Left hindlimb (tissue), 1 donor: ENCODE measurements around the gene KLHDC10.
"Not testable (repeated sequence)": the region's sequence is repeated elsewhere in the genome, so short reads cannot be mapped to it uniquely, and the experiment has no call there.

Source experiments
- DNase-seq: peaks from one replicate; pipeline ENCODE4 v3.0.0-alpha.2; 2018

KLHDC10 gene

DNA sequence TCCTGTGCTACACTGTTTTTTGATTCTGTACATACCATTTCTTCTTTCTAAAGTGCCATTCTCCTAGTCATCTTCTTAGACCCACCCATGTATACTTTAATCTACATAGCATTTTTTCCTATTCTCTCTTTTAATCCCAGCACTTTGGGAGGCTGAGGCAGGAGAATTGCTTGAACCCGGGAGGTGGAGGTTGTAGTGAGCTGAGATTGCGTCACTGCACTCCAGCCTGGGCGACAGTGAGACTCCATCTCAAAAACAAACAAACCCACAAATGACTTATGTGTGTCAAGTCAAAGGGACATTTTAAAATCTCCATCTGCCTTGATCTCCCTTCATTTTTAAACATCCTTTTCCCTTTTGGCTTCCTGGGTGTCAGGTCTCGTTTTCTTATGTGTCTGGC is 13.2 kb downstream of the KLHDC10 start:
- not testable (repeated sequence) for DNase-seq

DNA sequence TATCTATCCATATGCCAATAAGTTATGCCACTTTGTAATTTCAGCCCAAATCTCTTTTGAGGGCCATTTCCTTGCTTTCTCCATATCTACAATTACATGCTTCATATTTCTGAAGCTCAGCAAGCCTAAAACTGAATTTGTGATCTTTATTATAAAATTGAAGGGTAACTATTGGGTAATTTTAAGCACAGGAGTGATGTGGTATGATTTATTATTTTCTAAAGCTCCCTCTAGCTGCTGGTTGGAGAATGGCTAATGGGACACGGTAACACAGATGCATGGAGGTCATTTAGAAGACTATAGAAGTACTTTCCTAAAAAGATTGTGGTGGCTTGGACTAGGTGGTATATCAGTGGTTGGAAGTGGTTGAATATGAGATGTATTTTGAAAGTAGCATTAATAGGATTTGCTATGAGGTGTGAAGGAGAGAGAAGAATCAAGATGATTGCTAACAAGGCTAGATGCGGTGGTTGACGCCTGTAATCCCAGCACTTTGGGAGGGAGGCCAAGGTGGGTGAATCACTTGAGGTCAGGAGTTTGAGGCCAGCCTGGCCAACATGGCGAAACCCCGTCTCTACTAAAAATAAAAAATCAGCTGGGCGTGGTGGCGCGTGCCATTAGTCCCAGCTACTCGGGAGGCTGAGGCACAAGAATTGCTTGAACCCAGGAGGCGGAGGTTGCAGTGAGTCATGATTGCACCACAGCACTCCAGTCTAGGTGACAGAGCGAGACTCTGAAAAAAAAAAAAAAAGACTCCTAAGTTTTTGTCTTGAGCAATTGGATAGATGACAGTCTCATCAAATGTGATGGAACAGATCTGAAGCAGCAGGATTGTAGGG is 13.9 kb downstream of the KLHDC10 start:
- DNase-seq, result no peak

DNA sequence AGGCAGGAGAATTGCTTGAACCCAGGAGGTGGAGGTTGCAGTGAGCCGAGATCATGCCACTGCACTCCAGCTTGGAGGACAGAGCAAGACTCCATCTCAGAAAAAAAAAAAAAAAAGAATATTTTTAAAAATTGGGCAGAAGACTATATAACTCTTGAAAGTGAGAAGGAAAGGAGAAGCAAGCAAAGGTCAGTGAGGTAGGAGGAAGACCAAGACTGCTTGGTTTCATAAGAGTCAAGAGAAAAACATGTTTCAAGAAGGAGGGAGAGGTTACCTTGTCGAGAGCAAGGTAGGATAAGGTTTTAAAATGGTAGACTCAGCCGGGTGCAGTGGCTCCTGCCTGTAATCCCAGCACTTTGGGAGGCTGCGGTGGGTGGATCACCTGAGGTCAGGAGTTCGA is 14.9 kb downstream of the KLHDC10 start:
- DNase-seq, result not testable (repeated sequence)

DNA sequence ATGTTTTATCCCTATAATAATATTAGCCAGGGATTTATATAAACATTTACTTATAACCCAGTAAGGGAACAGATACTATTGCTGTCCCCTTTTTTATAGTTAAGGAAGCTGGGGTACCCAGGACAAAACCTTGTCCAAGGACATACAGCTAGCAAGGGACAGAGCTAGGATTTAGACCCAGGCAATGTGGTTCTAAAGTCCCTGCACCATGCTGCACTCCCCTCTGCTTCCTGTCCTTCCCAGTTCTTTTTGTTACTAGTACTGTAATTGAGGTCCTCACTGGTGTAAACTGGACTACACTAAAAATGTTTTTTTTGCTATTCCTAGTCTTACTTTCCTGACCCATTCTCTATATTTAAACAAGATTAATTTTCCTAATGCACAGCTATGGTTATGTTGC is 16.6 kb downstream of the KLHDC10 start:
- DNase-seq, result no peak

DNA sequence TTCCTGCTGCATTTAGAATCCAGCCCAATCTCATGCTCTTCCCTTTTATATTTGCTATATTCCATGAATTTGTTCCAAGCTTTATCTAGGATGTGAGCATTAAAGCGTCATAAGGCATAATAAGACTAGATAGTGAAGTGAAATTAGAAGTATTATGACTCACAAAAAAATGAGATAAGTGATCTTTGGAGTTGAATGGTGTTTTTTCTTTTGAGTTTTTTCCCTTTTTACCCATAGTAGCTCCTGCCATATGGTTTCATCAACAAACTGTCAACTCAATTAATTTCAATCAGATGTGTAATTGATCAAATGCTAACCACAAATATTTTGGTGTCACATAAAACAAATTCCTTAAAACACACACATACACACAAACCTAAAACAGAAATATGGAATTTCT is 17.0 kb downstream of the KLHDC10 start:
- DNase-seq, result no peak

DNA sequence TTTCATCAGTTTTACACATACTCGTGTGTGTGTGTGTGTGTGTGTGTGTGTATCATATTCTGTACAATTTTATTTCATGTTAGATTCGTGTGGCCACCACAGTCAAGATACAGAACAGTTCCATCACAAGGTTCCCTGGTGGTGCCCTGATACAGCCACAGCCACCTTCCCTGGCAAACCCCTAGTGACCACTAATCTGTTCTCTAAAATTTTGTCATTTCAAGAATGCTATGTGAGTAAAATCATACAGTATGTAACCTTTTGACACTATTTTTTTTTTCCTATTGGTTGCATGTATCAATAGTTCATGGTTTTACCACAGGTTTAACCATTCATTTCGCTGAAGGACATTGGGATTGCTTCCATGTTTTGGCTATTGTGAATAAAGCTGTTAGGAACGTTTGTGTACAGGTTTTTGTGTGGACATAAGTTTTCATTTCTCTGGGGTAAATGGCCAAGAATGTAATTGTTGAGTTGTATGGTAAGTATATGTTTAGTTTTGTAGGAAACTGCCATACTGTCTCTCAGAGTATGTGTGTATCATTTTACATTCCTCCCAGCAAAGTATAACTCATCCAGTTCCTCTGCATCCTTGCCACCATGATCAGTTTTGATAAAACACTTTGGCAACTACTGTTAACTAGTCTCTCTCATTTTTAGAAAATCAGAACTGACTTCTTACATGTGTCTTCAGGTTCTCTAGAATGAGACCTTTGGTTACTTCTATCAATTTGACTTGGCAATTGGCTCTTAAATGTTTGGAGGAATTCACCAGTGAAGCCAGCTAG is 20.6 kb downstream of the KLHDC10 start:
- no peak for DNase-seq

DNA sequence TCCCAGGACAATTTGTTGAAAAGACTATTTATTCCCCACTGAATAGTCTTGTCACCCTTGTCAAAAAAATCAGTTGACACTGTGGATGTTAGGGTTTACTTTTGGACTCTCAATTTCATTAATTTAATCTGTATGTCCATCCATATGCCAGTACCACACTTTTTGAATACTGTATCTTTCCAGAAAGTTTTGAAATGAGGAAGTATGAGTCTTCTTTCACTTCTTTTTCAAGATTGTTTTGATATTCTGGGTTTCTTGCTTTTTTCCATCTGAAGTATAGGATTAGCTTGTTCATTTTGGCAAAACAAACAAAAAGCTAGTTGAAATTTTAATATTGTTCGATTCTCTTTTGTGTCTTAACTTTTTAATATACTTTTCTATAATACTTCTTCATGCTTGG is 21.7 kb downstream of the KLHDC10 start:
- no peak for DNase-seq

DNA sequence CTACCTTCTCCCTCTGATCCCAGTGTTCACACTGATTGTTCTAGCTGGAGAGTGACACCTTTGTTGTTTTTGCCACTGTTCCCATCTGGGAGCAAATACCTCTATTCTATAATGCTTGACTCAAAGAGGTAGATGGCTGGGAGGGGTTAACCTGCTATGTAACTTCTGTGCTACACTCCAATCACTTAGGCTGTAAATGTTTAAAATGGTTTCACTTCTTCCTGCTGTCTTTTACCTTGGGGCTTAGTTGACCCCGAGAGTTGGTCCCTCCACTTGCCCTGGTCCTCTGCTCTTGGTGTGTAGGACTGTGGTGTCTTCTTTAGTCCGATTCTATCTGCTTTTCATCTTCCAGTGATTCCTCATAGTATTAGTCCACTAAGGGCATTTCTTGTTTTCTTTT is 22.3 kb downstream of the KLHDC10 start:
- DNase-seq, result no peak

DNA sequence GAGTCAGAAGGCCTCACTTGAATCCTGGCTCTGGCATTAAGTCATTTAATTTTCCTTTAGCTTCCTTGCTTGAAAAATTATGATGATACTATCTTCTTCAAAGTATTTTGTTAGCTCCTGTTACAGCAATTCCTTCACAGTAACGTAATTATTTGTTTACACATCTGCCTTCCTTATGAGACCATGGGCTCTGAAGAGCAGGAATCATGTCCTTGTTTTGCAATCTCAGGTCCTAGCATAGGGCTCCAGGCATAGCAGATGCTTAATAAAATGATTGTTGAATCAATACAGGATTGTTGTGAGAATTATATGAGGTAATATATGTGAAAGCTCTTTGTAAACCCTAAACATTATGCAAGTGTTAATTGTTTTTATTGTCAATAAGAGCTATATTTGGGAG is 25.5 kb downstream of the KLHDC10 start:
- DNase-seq, result no peak

DNA sequence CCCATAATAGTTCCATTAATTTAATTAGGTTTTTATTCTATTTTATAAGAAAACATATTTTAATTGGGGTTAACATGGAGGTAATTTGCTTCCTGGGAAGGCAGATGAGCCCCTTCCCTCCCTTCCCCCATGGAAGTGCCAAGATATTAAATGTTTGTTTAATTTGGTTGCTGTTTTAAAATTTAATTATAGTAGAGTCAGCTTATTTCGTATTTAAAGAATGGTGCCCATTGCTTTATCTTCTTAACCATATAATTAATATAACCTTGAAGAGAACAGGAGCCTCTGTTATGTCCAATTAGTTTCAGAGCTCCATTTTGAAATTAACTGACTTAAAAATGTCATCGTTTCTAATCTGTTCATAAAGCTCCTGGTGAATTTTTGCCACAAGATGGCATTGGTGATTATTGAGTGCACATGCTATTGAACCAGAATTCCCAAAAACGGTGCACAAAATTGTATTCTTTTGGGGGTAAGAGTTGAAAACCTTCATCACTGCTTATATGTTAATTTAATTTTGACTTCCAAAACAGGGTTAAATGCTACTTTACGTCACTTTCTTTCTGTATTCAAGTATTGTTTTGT is 26.0 kb downstream of the KLHDC10 start:
- no peak for DNase-seq

DNA sequence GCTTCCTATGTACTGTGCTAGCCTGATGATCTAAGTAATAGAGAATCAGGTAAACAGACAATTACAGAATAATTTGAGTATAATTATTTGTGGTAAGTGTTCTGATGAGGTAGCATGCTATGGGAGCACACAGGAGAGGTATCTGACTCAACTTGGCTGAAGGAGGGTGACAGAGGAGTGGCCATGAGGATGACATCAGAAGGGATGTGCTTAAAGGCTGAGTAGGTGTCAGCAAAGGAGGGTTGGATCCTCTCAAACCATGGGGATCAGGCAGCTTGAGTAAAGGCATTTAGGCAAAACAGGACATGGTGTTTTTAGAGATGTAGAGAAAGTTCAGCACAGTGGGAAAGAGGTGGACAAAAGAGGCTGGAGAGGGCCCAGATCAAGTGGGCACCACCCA is 29.0 kb downstream of the KLHDC10 start:
- DNase-seq, result no peak

DNA sequence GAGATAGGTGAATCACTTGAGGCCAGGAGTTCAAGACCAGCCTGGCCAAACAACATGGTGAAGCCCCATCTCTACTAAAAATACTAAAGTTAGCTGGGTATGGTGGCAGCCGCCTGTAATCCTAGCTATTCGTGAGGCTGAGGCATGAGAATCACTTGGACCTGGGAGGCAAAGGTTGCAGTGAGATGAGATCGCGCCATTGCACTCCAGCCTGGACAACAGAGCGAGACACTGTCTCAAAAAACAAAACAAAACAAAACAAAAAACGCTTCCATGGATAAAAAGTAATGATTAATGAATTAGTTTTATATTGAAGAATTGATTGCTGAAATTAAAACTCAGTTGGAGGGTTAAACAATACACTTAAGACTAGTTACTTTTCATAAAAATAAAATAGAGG is 32.3 kb downstream of the KLHDC10 start:
- no peak for DNase-seq

DNA sequence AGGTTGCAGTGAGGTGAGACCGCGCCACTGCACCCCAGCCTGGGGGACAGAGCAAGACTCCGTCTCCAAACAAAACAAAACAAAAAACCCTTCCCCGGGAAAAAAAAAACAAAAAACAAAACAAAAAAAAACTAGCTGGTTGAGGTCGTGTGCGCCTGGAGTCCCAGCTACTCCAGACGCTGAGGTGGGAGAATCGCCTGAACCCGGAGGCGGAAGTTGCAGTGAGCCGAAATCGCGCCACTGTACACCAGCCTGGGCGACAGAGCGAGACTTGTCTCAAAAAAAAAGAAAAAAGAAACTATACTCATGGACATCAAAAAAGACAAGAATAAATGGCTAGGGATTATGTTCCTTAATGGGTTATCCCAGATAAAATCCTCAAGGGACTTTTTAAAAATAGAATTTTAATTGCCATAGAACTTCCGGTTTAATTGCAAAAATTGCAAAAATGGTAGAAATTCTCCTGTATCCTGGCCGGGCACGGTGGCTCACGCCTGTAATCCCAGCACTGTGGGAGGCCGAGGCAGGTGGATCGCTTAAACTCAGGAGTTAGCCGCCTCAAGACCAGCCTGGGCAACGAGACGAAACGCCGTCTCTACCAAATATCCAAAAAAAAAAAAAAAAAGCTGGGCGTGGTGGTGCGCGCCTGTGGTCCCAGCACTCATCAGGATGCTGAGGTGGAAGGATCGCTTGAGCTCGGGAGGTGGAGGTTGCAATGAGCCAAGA is 37.8 kb downstream of the KLHDC10 start:
- DNase-seq, result no peak

DNA sequence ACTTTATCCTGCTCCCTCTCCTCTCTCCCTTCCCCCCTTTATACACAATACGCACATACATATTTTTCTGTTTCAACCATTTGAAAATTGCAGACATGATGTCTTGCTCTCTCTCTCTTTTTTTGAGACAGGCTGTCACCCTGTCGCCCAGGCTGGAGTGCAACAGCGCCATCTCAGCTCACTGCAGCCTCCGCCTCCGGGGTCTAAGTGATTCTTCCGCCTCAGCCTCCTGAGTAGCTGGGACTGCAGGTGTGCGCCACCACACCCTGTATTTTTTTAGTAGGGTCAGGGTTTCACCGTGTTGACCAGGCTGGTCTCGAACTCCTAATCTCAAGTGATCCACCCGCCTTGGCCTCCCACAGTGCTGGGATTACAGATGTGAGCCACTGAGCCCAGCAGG is 38.5 kb downstream of the KLHDC10 start:
- DNase-seq, result no peak

DNA sequence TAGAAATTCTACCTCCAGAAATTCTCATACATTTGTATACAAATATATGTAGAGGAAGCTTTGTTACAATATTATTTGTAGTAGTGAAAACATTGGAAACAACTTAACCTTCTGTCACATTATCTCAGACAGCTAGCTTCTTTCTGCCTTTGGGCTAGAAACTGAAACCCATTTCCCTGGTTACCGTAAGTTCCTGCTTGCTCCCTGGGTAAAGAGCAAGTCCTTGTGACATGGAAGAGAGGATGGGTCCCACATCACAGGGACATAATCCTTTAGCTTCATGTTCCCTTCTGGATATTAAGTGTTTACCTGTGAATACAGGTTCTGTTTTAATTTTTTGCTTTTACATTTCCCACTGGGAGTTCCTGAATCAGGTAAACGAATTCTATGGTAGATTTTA is 41.8 kb downstream of the KLHDC10 start:
- DNase-seq, result no peak

DNA sequence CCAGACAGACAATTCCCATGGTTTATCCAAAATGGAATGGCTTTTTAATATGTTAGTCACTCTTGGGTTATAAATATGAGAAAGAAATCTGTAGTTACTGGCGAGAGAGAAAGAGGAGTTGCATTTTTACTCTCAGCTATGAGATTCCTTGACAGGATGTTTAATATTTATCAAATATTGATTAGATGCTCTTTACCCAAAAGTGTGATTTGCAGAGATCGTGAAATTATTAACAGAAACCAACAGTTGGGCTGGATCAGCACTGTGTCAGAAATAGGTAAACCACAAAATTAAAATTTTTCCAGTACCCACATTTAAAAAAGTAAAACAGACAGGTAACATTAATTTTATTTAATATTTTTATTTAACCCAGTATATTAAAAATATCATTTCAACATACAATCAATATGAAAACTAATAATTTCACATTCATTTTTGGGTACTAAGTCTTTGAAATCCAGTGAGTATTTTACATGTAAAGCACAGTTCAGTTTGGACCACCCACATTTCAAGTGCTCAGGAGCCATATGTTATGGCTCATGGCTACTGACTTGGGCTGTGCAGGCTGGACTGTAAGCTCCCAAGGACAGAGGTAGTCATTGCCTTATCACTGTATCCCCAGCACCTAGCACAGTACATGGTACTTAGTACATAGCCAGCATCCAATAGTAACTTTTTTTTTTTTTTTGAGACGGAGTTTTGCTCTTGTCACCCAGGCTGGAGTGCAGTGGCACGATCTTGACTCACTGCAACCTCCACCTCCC is 42.5 kb downstream of the KLHDC10 start:
- no peak for DNase-seq

DNA sequence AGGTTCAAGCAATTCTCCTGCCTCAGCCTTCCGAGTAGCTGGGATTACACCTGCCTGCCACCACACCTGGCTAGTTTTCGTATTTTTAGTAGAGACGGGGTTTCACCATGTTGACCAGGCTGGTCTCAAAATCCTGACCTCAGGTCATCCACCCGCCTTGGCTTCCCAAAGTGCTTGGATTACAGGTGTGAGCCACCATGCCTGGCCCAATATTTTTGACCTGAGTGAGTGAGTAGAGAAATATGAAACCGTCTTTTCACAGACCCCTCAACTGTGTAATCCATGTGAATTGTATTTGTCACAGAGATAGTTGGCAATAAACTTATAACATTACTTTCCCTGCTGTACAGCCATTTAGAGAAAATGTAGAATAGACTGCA is 43.1 kb downstream of the KLHDC10 start:
- not testable (repeated sequence) for DNase-seq

DNA sequence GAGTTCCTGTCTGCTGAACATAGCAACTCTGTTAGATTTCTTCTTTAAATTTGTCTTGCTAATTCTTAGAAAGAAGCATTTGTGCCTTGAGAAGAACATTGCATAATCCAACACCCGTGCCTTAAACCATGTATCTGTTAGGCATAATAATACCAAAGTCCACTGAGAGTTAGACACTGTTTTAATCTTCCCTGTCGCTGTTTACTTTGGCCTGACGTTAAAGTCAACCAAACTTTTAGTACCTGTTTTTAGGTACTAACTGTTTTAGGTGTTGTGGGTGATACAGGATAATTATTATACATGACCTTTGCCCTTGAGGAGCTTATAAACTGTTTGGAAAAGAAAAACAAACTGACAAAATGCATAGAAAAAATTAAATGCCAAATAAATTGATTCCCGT is 43.6 kb downstream of the KLHDC10 start:
- no peak for DNase-seq

DNA sequence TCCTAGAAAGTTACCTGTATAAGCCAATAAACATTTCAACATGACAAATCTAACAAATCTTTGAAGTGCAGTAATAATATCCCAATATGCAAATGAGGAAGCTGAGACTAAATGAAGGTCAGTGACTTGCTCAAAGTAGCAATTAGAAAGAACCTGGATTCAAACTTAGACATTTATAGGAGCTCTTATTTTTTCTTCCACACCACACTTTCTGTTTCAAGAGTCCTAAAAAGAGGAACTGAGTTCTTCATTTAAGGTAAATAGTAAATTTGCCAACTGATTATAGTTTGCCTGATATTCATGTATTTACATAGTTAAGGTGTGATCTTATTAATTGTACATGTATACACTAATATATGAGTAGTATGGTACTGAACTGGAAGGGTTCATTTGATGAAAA is 44.0 kb downstream of the KLHDC10 start:
- no peak for DNase-seq

DNA sequence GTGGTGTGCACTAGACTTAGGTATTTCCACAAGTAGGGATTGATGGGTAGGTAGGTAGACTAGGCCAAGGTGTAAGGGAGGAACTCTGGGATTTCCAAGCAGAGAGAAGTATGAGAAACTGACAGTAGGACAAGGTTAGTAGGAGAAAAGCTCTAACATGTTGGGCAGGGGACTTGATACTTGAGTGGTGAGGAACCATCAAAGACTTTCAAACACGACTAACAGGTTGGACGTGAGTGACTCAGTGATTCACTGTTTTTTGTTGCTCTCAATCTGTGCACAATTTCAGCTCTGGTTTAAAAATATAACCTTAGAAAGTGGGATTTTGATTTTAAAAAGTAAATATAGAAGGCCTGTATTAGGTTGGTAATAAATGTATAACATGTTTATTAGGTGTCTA is 44.4 kb downstream of the KLHDC10 start:
- no peak for DNase-seq

DNA sequence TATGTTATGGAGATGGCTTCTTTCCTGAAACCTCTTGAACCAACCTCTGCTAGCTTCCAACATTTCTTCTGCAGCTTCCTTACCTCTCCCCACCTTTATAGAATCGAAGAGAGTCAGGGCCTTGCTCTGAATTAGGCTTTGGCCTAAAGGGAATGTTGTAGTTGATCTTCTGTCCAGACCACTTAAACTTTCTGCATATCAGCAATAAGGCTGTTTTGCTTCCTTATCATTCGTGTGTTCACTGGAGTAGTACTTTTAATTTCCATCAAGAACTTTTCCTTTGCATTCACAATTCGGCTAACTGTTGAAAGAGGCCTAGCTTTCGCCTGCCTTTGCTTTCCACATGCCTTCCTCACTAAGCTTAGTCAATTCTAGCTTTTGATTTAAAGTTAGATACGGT is 48.0 kb downstream of the KLHDC10 start:
- DNase-seq, result no peak

DNA sequence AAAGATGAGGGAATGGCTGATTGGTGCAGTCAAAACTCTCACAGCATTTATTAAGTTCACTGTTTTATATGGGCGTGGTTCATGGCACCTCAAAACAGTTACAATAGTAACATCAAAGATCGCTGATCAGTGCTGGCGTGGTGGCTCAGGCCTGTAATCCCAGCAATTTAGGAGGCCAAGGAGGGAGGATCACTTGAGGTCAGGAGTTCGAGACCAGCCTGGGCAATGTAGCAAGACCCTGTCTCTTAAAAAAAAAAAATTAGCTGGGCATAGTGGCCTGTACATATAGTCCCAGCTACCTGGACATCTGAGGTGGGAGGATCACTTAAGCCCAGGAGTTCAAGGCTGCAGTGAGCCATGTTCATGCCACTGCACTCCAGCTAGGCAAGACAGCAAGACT is 48.5 kb downstream of the KLHDC10 start:
- no peak for DNase-seq

DNA sequence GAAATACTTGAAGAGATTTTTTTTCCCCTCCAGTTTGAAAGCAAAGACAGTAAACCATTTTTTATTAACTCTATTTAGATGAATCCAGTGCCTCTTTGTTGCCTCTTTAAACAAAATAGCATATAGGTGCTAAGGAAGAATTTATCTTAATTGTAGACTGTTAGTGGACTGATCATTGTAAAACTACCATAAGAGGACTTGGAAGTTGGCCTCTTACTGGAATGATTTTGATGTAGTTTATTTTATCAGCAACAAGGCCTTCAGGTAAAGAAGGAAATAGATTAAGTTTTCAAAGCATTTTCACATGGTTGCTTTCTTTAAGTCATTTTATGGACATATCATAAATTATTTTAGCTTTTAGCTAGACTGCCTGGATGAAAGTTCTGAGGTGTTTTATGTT is 53.2 kb downstream of the KLHDC10 start:
- no peak for DNase-seq
